Endothelial cell (in vitro differentiated cells): ENCODE measurements around the gene SMIM20. TPM values are rescaled to one million over a fixed set of nuclear protein-coding genes. Genes with fewer than 3 reads are reported as not detected.

Experiments
- DNase-seq: peaks from one replicate; pipeline ENCODE4 v3.0.0; 2021; ENCODE audit warnings: low spot score
- H3K27ac Mint-ChIP-seq: one replicate; pipeline ENCODE4 v1.8.0; 2021; ENCODE audit warnings: mixed read lengths, inconsistent platforms; ENCODE audit not compliant: unreplicated experiment
- H3K27me3 Mint-ChIP-seq: one replicate; pipeline ENCODE4 v1.8.0; 2021; ENCODE audit warnings: mild to moderate bottlenecking, moderate library complexity, mixed read lengths, inconsistent platforms; ENCODE audit not compliant: unreplicated experiment
- H3K36me3 Mint-ChIP-seq: one replicate; pipeline ENCODE4 v1.8.0; 2021; ENCODE audit warnings: mild to moderate bottlenecking, low read depth, mixed read lengths, inconsistent platforms; ENCODE audit not compliant: unreplicated experiment
- H3K4me1 Mint-ChIP-seq: one replicate; pipeline ENCODE4 v1.8.0; 2021; ENCODE audit warnings: mild to moderate bottlenecking, mixed read lengths, inconsistent platforms; ENCODE audit not compliant: unreplicated experiment
- H3K4me3 Mint-ChIP-seq: one replicate; pipeline ENCODE4 v1.8.0; 2021; ENCODE audit warnings: mild to moderate bottlenecking, mixed read lengths, inconsistent platforms; ENCODE audit not compliant: unreplicated experiment
- H3K9me3 Mint-ChIP-seq: one replicate; pipeline ENCODE4 v1.8.0; 2021; ENCODE audit warnings: mixed read lengths, inconsistent platforms; ENCODE audit not compliant: unreplicated experiment
- CTCF ChIP-seq: fragments of 200-600 bp; sonication (generic); IDR thresholded peaks from one replicate; pipeline ENCODE4 v1.5.0; 2021; ENCODE audit warnings: antibody characterized with exemption; ENCODE audit not compliant: unreplicated experiment
- total RNA-seq: library from RNA; stranded (reverse); fragmentation: NEBNext Ultra II Directional; extraction: Animal tissue kit (Norgen Biotek cat#: 25700); gene quantifications from one replicate; pipeline ENCODE4 v1.2.1, GENCODE V29; 2021; ENCODE audit not compliant: unreplicated experiment

The SMIM20 gene
- total RNA-seq, 1 donor from 2014 or later, result 22.5 TPM

GRCh38 chr4:25879091-25879584 lies 34.9 kb upstream of the SMIM20 start:
- H3K36me3 Mint-ChIP-seq, result no peaks in the 10 kb centered on the region
- TF ChIP-seq CTCF, result no peak
- H3K4me1 Mint-ChIP-seq, result peaks cover 2% of the 10 kb centered on the region
- peaks cover 3% of the 10 kb centered on the region for H3K9me3 Mint-ChIP-seq
- H3K27ac Mint-ChIP-seq, result no peak overlapping the region
- no peak overlapping the region for H3K4me3 Mint-ChIP-seq
- peaks cover 1% of the 10 kb centered on the region for H3K27me3 Mint-ChIP-seq
- DNase-seq, result no peak

GRCh38 chr4:25879587-25879986 lies 34.4 kb upstream of the SMIM20 start:
- no peaks in the 10 kb centered on the region for H3K36me3 Mint-ChIP-seq
- H3K27ac Mint-ChIP-seq, result no peak overlapping the region
- peaks cover 1% of the 10 kb centered on the region for H3K27me3 Mint-ChIP-seq
- no peak for TF ChIP-seq CTCF
- no peak for DNase-seq
- H3K9me3 Mint-ChIP-seq, result peaks cover 4% of the 10 kb centered on the region
- H3K4me3 Mint-ChIP-seq, result no peak overlapping the region
- H3K4me1 Mint-ChIP-seq, result peaks cover 6% of the 10 kb centered on the region

DNA sequence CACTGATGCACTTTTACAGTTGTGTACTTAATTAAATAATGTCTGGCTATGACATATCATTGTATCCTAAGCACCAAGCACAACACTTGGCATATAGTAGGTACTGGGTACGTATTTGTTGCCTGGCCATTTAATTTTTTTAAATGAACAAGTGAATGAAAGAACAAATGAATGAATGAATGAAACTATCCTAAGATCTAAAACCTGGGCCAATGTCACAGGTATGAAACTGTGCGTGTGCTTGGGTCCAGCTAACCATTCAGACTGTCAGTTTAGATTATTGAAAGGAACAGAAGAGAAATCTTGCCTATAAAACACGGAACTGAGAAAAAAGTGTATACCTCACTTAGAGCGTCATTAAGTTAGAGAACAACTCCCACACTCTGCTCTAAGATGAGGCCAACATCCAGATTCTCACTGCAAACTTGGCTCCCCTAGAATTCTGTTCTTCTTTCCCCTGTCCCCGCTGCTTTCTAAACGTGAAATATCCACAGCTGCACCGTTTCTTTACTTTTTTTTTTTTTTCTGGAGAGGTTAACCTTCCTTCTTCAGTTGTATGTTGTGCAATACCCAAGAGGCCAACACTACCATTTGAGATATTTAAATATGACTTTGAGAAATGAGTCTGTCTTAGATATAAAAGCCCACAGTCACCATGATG lies 33.9 kb upstream of the SMIM20 start:
- no peak for TF ChIP-seq CTCF
- Mint-ChIP-seq H3K36me3 (no peaks in the 10 kb centered on the region), H3K4me3 (no peak overlapping the region), H3K4me1 (peaks cover 7% of the 10 kb centered on the region), H3K27me3 (peaks cover 1% of the 10 kb centered on the region), H3K27ac (no peak overlapping the region), H3K9me3 (peaks cover 4% of the 10 kb centered on the region)
- no peak for DNase-seq

DNA sequence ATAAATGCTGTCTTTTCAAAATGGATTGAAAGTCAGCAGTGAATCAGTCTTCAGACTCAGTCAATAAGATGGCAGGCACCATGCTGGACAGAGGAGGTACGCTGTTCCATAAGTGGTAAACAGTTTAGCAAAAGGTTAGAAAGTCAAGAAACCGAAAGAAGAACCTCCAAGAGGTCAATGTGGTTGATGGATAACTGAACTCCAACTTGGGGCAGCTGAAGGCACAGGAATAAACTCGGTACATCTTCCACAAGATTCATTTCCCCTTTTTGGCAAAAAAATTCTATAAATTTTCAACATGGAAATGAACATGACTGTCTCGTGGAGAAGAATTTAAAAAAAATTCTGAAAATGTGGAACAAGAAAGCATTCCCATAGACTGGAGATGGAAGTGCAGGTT lies 32.8 kb upstream of the SMIM20 start:
- Mint-ChIP-seq H3K36me3 (no peaks in the 10 kb centered on the region), H3K4me3 (no peak overlapping the region), H3K27me3 (peaks cover 1% of the 10 kb centered on the region), H3K27ac (no peak overlapping the region), H3K9me3 (peaks cover 4% of the 10 kb centered on the region), H3K4me1 (peaks cover 8% of the 10 kb centered on the region)
- no peak for TF ChIP-seq CTCF
- DNase-seq, result no peak

- TF ChIP-seq CTCF, result no peak
- H3K27ac Mint-ChIP-seq, result no peak overlapping the region
- peaks cover 14% of the 10 kb centered on the region for H3K4me1 Mint-ChIP-seq
- peaks cover 4% of the 10 kb centered on the region for H3K9me3 Mint-ChIP-seq
- DNase-seq, result no peak
- no peaks in the 10 kb centered on the region for H3K36me3 Mint-ChIP-seq
- no peak overlapping the region for H3K4me3 Mint-ChIP-seq
- peaks cover 3% of the 10 kb centered on the region for H3K27me3 Mint-ChIP-seq
These were observed 31.8 kb upstream of the SMIM20 start for GRCh38 chr4:25882226-25882625.
